HL-60 (cell line): Measurements from ENCODE around the gene ANKS1B.

ENCODE experiments used
- CTCF ChIP-seq: IDR thresholded peaks from one replicate; pipeline ENCODE4 v1.5.1; 2011; ENCODE audit warnings: low read length, control low read depth, inconsistent platforms; ENCODE audit not compliant: insufficient read depth
- REST ChIP-seq: IDR thresholded peaks from 2 replicates; pipeline ENCODE4 v1.6.1; 2012; ENCODE audit warnings: low read depth; ENCODE audit not compliant: insufficient replicate concordance
- SPI1 ChIP-seq: IDR thresholded peaks from 2 replicates; pipeline ENCODE4 v1.6.1; 2012; ENCODE audit warnings: low read depth, mild to moderate bottlenecking, borderline replicate concordance

GRCh38 chr12:99505805-99506204 is 478.9 kb downstream of the ANKS1B start:
- TF ChIP-seq CTCF (no peak), REST (no peak), SPI1 (no peak)
